Measurements from ENCODE around the gene ATP8A2. TPM values are rescaled to one million over a fixed set of nuclear protein-coding genes. Genes with fewer than 3 reads are reported as not detected.

ATP8A2 gene
- total RNA-seq, 3 donors from 2014 or later (not counting 1 experiment from before 2014, with no cell fraction given): 0.43 to 0.68 (median 0.59) TPM

DNA sequence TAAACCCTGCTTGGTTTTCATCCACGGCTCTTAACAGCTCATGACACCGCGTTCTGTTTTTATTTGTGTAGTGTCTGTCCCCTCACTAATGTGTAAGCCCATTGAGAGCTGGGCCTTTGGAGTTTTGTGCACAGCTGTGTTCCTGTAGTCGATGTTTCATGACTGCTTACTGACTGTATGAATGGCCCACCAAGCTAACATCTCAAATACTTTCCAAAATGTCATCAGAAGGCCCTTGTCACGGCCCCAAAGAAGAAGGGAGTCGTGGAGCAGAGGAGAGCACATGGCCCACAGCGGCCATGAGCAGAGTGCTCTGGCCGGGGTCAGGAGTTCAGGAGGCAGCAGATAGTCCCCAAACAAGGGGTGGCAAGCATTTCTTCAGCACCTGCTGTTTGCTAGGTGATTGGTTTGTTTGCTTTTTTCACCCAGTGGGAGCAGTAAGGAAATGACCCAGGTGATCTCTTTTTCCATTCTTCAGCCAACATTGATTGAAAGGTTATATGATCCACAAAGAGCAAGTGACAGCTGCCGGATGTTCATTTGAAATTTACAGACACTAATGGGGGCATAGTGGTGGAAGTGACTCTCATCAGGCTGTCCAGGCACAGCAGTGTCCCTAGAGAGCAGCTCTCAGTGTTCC is 315.2 kb downstream of the ATP8A2 start:
- Mint-ChIP-seq H3K4me1 (no peaks in the 10 kb centered on the region), H3K36me3 (no peaks in the 10 kb centered on the region), H3K9me3 (no peaks in the 10 kb centered on the region), H3K27me3 (ENCODE audit: low read depth in 2 of 2) (peaks cover 3 to 19% of the 10 kb centered on the region in 2 donors), H3K27ac (no peak overlapping the region), H3K4me3 (no peak overlapping the region)
- intact Hi-C loops (cut with micrococcal nuclease): no loop called here
- no peak for DNase-seq
- Histone ChIP-seq H3K4me3 (ENCODE audit: low read length) (no peak overlapping the region), H3K27ac (ENCODE audit: low read length) (no peak overlapping the region), H3K4me1 (ENCODE audit: control insufficient read depth, insufficient read depth, low read length) (no peaks in the 10 kb centered on the region), H3K36me3 (ENCODE audit: control insufficient read depth, insufficient read depth, low read length) (no peaks in the 10 kb centered on the region), H3K9me3 (ENCODE audit: control insufficient read depth, insufficient read depth, low read length) (no peaks in the 10 kb centered on the region), H3K27me3 (ENCODE audit: control insufficient read depth, insufficient read depth, low read length) (no peaks in the 10 kb centered on the region)
- no peak for ATAC-seq
- TF ChIP-seq, protein P1, sequence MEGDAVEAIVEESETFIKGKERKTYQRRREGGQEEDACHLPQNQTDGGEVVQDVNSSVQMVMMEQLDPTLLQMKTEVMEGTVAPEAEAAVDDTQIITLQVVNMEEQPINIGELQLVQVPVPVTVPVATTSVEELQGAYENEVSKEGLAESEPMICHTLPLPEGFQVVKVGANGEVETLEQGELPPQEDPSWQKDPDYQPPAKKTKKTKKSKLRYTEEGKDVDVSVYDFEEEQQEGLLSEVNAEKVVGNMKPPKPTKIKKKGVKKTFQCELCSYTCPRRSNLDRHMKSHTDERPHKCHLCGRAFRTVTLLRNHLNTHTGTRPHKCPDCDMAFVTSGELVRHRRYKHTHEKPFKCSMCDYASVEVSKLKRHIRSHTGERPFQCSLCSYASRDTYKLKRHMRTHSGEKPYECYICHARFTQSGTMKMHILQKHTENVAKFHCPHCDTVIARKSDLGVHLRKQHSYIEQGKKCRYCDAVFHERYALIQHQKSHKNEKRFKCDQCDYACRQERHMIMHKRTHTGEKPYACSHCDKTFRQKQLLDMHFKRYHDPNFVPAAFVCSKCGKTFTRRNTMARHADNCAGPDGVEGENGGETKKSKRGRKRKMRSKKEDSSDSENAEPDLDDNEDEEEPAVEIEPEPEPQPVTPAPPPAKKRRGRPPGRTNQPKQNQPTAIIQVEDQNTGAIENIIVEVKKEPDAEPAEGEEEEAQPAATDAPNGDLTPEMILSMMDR (IDR thresholded peaks at IDR 0.05): no peak
- WGBS (ENCODE audit: insufficient coverage): 86% methylated on average over 9 of the region's 9 CpGs

DNA sequence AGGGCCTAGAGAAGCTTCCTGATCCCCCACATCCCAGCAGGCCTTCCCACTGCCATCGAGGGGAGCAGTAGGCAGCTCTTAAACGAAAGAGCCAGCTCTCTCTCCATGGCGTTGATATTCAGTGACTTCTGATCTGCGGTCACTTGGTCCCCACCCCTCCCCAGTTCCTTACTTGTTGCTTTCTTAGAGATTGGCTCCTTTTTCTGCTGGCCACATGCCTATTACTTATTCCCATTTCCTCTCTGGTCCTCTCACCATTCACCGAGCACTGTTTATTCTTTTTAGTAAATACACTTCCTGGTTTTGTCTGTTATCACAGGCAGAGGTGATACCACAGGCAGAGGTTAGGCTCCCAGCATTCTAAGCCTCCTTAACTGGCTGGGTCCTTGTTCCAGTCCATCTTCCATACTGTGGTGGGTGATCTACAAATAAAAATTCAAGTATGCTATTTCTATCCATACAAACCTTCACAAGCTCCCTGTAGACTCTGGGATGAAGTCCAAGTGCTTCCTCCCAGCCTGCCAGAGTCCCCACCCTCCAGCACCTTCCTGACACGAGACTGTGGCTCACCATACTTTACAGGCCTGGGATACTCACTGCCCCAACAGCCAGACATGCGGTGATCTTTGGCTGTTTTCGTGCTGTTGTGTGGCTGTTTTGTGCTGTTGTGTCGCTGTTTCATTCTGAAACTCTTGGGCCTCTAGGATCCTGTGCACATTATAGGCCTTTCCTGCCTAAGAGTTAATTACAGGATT is 315.9 kb downstream of the ATP8A2 start:
- no peaks in the 10 kb centered on the region for H3K9me3 Mint-ChIP-seq
- Histone ChIP-seq H3K9me3 (ENCODE audit: control insufficient read depth, insufficient read depth, low read length) (no peaks in the 10 kb centered on the region), H3K27ac (ENCODE audit: low read length) (no peak overlapping the region), H3K27me3 (ENCODE audit: control insufficient read depth, insufficient read depth, low read length) (no peaks in the 10 kb centered on the region), H3K36me3 (ENCODE audit: control insufficient read depth, insufficient read depth, low read length) (no peaks in the 10 kb centered on the region), H3K4me3 (ENCODE audit: low read length) (no peak overlapping the region), H3K4me1 (ENCODE audit: control insufficient read depth, insufficient read depth, low read length) (no peaks in the 10 kb centered on the region)
- 76% methylated on average over 9 of the region's 9 CpGs for WGBS (ENCODE audit: insufficient coverage)
- H3K4me1 Mint-ChIP-seq: no peaks in the 10 kb centered on the region
- TF ChIP-seq, protein P1 (IDR thresholded peaks at IDR 0.05): no peak
- no peak for DNase-seq
- H3K36me3 Mint-ChIP-seq: no peaks in the 10 kb centered on the region
- intact Hi-C loops (cut with micrococcal nuclease): no loop called here
- no peak overlapping the region for H3K27ac Mint-ChIP-seq
- H3K27me3 Mint-ChIP-seq (ENCODE audit: low read depth in 2 of 2): peaks cover 4 to 13% of the 10 kb centered on the region in 2 donors
- ATAC-seq: no peak
- no peak overlapping the region for H3K4me3 Mint-ChIP-seq

DNA sequence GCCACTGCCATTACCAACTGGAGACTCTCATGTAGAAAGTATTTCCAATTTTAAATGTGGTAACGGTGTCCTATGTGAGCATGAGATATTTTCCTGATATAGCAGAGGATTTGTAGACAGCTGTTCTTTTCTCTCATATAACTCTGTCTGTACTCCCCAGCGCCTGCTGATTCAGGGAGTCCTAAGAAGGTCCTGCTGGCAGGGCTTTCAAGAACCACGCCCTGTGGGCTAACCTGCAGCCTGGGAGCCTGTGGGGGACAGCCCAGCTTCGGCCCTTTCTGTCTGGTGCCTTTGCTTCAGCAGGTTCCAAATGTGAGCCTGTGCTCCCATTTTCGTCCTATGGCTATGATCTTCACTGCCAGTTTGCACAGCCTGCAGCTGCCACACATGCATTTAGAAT is 316.8 kb downstream of the ATP8A2 start:
- H3K4me1 ChIP-seq (ENCODE audit: control insufficient read depth, insufficient read depth, low read length): no peaks in the 10 kb centered on the region
- H3K4me3 Mint-ChIP-seq: no peak overlapping the region
- no peaks in the 10 kb centered on the region for H3K36me3 ChIP-seq (ENCODE audit: control insufficient read depth, insufficient read depth, low read length)
- intact Hi-C loops (cut with micrococcal nuclease): no loop called here
- no peaks in the 10 kb centered on the region for H3K27me3 ChIP-seq (ENCODE audit: control insufficient read depth, insufficient read depth, low read length)
- TF ChIP-seq, protein P1 (IDR thresholded peaks at IDR 0.05): no peak
- no peak for ATAC-seq
- no peak overlapping the region for H3K27ac Mint-ChIP-seq
- no peak for DNase-seq
- H3K27ac ChIP-seq (ENCODE audit: low read length): no peak overlapping the region
- no peaks in the 10 kb centered on the region for H3K9me3 ChIP-seq (ENCODE audit: control insufficient read depth, insufficient read depth, low read length)
- no peak overlapping the region for H3K4me3 ChIP-seq (ENCODE audit: low read length)
- 73% methylated on average over 4 of the region's 5 CpGs for WGBS (ENCODE audit: insufficient coverage)
- H3K27me3 Mint-ChIP-seq (ENCODE audit: low read depth in 2 of 2): peaks cover 8 to 13% of the 10 kb centered on the region in 2 donors
- no peaks in the 10 kb centered on the region for H3K4me1 Mint-ChIP-seq
- no peaks in the 10 kb centered on the region for H3K9me3 Mint-ChIP-seq
- no peaks in the 10 kb centered on the region for H3K36me3 Mint-ChIP-seq

Measured in natural killer cell (primary cell).